Duodenal mucosa (tissue), 2 donors: ENCODE data around the gene URAD.

ENCODE experiments used
- H3K27ac ChIP-seq: one replicate; pipeline ENCODE4 v1.7.0; 2013; ENCODE audit warnings: low read depth, low read length
- H3K27me3 ChIP-seq, 2 donors: one replicate each; pipeline ENCODE4 v1.7.0; 2013; ENCODE audit warnings: low read length in 2 of 2, control low read depth in 1 of 2; ENCODE audit not compliant: insufficient read depth in 2 of 2, control insufficient read depth in 1 of 2
- H3K36me3 ChIP-seq, 2 donors: one replicate each; pipeline ENCODE4 v1.7.0; 2013; ENCODE audit warnings: low read length in 2 of 2, control low read depth in 1 of 2; ENCODE audit not compliant: insufficient read depth in 2 of 2, control insufficient read depth in 1 of 2
- H3K4me1 ChIP-seq, 2 donors: one replicate each; pipeline ENCODE4 v1.7.0; 2013; ENCODE audit warnings: low read length in 2 of 2, control low read depth in 1 of 2; ENCODE audit not compliant: insufficient read depth in 2 of 2, control insufficient read depth in 1 of 2
- H3K4me3 ChIP-seq, 2 donors: one replicate each; pipeline ENCODE4 v1.7.0; 2013; ENCODE audit warnings: low read length in 2 of 2, low read depth in 1 of 2
- H3K9ac ChIP-seq, 2 donors: one replicate each; pipeline ENCODE4 v1.7.0; 2013; ENCODE audit warnings: low read length in 2 of 2, low read depth in 1 of 2
- H3K9me3 ChIP-seq, 2 donors: one replicate each; pipeline ENCODE4 v1.7.0; 2013; ENCODE audit warnings: low read length in 2 of 2, control low read depth in 1 of 2; ENCODE audit not compliant: control insufficient read depth in 1 of 2

Gene URAD

DNA sequence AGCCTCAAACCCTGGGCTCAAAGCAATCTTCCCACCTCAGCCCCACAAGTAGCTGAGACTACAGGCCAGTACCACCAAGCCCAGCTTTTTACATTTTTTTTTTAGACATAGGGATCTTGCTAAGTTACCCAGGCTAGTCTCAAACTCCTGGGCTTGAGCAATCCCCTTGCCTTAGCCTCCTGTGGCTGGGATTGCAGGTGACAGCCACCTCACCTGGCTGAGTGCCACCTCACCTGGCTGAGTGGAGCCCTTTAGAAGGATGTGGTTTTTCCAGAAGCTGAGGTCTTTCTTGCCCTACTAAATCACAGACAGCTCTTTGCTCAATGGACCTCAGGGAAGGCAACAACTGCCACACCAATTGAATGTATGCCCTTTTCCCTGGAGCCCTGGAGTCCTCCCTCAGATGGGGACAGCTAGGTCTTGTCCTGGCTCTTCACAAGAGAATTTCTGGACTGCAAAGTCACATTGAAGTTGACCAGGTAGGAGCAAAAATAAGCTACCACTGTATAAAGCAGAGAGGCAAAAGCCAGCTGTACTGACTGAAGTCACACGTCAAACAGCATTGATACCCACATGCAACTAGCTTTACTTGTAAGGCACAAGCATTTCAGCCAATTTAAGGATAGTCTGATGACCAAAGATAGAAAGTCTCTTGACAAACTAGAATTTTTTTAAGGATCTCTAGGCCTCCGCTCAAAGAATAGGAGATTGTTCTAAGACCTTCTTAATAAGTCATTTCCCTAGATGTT lies 54.7 kb downstream of the URAD start:
- H3K27ac ChIP-seq = peak overlapping the region; percentile 22
- H3K36me3 ChIP-seq = no peaks in the 10 kb centered on the region
- peak overlapping the region in 1 of 2 donors; percentile 21 for H3K4me3 ChIP-seq
- H3K9ac ChIP-seq = peak overlapping the region in 1 of 2 donors; percentile 25
- H3K9me3 ChIP-seq = no peaks in the 10 kb centered on the region
- peaks cover 23 to 25% of the 10 kb centered on the region in 2 donors for H3K4me1 ChIP-seq
- peaks cover 3 to 9% of the 10 kb centered on the region in 2 donors for H3K27me3 ChIP-seq

GRCh38 chr13:27933118-27933517 lies 55.4 kb downstream of the URAD start:
- no peak overlapping the region for H3K9ac ChIP-seq
- H3K4me1 ChIP-seq = peaks cover 23 to 28% of the 10 kb centered on the region in 2 donors
- no peaks in the 10 kb centered on the region for H3K36me3 ChIP-seq
- peak overlapping the region in 1 of 2 donors; percentile 21 for H3K4me3 ChIP-seq
- peaks cover 5 to 9% of the 10 kb centered on the region in 2 donors for H3K27me3 ChIP-seq
- no peak overlapping the region for H3K27ac ChIP-seq
- H3K9me3 ChIP-seq = no peaks in the 10 kb centered on the region

DNA sequence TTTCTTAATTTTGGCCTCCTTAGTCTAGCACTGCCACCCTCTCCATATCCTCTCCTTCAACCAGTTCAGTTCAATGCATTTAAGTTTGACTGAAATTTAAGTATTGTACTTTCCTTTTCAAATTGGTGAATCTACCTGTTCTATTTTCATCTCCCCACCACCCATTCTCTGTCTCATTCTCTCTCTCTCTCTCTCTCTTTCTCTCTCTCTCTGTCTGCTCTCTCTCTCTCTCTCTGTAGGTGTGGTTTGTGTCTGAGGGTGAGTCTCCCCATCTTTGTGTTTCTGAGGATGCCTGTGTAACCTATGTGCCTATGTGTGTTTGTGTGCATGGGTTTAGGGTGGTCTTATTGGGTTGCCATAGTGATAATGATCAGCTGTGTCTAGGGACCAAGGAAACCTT lies 58.6 kb downstream of the URAD start:
- no peaks in the 10 kb centered on the region for H3K9me3 ChIP-seq
- H3K4me3 ChIP-seq = peak overlapping the region; percentile 36 to 60
- H3K36me3 ChIP-seq = no peaks in the 10 kb centered on the region
- peaks cover 33 to 36% of the 10 kb centered on the region in 2 donors for H3K4me1 ChIP-seq
- peak overlapping the region; percentile 82 to 99 for H3K9ac ChIP-seq
- no peak overlapping the region for H3K27ac ChIP-seq
- peaks cover 9 to 14% of the 10 kb centered on the region in 2 donors for H3K27me3 ChIP-seq

DNA sequence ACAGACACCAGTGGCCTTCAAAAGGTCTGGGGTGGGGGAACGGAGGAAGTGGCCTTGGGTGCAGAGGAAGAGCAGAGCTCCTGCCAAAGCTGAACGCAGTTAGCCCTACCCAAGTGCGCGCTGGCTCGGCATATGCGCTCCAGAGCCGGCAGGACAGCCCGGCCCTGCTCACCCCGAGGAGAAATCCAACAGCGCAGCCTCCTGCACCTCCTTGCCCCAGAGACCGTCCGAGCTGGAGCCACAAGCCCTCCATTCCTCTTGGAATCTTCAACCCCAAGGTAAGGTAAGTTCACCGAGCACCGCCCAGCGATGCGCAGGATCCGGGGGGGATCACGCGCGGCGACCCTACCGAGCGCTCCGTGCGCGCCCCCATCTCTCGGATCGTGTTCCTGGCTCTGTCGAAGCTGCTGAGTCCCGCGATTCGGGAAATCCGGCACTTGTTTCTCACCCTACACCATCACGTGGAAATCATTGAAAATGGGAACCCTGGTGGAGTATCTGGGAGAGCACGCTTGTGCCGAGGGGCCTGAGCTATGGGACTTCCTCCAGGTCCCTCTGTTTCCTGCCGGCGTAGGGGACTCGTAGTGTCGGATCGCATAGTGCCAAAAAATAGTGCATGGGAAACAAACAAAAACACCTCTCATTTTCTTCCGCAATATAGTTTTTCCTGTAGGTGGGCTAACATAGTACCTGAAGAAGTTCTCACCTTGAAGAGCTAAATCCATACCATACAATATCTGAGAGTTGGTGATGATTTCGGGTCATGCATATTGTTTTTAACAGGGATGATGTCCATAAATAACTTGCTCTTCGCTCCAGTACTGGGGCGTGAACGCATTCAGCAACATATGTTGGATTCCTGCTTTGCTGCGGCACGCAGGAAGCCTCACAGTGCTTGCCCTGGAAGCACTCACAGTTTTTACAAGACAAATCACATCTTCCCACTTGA lies 59.4 kb downstream of the URAD start:
- no peaks in the 10 kb centered on the region for H3K36me3 ChIP-seq
- H3K27me3 ChIP-seq = peaks cover 9 to 14% of the 10 kb centered on the region in 2 donors
- H3K4me1 ChIP-seq = peaks cover 33 to 36% of the 10 kb centered on the region in 2 donors
- peak overlapping the region; percentile 82 to 99 for H3K9ac ChIP-seq
- H3K27ac ChIP-seq = peak overlapping the region; percentile 27
- peak overlapping the region; percentile 60 to 61 for H3K4me3 ChIP-seq
- no peaks in the 10 kb centered on the region for H3K9me3 ChIP-seq

DNA sequence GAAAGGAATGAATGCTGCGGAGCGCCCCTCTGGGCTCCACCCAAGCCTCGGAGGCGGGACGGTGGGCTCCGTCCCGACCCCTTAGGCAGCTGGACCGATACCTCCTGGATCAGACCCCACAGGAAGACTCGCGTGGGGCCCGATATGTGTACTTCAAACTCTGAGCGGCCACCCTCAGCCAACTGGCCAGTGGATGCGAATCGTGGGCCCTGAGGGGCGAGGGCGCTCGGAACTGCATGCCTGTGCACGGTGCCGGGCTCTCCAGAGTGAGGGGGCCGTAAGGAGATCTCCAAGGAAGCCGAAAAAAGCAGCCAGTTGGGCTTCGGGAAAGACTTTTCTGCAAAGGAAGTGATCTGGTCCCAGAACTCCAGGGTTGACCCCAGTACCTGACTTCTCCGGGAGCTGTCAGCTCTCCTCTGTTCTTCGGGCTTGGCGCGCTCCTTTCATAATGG lies 60.1 kb downstream of the URAD start:
- no peaks in the 10 kb centered on the region for H3K9me3 ChIP-seq
- peak overlapping the region; percentile 60 to 61 for H3K4me3 ChIP-seq
- H3K27me3 ChIP-seq = peaks cover 9 to 14% of the 10 kb centered on the region in 2 donors
- H3K36me3 ChIP-seq = peaks cover 0 to 2% of the 10 kb centered on the region in 2 donors
- H3K9ac ChIP-seq = peak overlapping the region; percentile 82 to 99
- H3K4me1 ChIP-seq = peaks cover 27 to 30% of the 10 kb centered on the region in 2 donors
- peak overlapping the region; percentile 27 for H3K27ac ChIP-seq
